Measurements from ENCODE around the gene GADD45GIP1.
"Not testable (repeated sequence)": the region's sequence is repeated elsewhere in the genome, so short reads cannot be mapped to it uniquely, and the experiment has no call there.

Gene GADD45GIP1

DNA sequence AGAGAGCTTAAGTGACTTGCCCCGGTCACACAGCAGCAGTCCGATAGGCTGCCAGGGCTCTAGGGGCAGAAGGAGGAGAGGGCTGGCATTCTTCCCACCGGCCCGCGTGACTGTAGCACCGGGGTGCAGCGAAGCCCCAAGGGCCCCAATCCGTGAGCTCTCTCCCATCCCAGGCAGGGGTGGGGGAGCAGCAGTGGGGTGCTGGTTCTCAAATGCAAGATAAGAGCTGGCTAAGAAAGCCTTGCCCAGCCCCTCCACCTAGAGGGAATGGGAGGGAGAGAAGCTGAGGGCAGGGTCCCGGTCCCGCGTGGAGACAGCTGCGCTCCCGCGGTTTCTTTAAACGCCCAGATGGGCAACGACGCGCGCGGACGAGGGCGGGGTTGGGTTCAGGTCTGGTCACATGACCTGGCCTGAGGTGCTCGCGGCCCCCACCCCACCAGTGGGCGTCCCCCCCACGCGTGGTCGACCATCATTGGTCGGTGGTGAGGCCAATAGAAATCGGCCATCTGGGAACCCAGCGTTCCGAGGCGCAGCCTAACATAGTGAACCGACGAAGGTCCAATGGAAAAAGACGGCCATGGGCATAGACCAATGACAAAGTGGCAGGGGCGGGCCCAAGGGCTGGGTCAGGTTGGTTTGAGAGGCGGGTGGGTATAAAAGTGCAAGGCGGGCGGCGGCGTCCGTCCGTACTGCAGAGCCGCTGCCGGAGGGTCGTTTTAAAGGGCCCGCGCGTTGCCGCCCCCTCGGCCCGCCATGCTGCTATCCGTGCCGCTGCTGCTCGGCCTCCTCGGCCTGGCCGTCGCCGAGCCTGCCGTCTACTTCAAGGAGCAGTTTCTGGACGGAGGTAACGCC is 18.9 kb downstream of the GADD45GIP1 start, which contains the start of gene CALR:
TSS of gene CALR (plus strand) at position 683 of the 852 bp plus-strand sequence. CDS start at position 754, 71 bp downstream.
- peak; percentile 98 for DNase-seq

DNA sequence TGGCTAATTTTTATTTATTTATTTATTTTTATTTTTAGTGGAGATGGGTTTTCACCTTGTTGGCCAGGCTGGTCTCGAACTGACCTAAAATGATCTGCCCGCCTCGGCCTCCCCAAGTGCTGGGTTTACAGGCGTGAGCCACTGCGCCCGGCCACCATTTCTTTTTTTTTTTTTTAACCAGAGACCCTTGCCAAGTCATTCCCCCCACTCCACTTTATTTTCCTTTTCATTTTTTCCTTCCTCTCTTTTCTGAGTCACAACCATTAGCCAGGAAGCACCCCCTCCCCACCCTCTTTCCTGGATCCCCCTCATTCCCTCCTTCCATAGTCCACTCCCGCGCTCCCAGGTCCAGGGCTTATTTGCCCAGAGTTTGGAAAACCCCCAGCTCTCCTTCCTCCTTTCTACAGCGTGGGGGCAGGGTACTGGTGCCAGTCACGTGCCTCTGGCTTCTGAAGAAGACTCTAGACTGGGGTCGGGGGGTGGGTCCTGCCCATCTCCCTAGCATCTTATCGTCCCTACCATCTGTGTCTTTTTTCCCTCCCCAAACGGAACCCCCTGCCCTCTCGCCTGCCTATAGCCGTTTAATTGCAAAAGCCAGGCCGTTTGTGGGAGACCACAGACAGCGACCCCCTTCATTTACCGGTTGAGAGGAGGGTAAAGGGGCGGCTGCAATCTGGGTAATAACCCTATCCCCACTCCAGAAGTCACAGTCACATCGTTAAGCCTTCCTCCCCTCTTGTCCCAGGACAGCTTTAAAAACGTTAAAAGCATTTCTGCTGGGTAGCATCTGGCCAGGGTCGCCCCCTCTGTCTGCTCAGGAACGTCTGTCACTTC is 19.7 kb downstream of the GADD45GIP1 start:
- DNase-seq, result no peak

DNA sequence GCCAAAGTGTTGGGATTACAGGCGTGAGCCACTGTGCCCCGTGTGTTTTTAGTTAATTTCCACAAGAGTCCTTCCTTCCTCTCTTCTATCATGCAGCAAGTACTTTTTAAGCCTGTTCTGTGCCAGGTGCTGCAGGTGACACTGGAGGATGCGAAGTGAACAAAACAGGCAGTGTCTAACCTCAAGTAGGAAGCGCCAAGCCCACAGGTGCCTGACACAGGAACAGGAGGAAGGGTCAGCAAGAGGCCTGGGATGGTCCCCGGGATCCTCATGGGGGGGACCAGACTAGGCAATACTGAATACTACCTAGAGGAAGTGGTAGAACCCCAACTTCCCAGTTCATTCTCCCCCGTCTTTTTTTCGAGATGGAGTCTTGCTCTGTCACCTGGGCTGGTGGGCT is 20.4 kb downstream of the GADD45GIP1 start:
- DNase-seq, result no peak

DNA sequence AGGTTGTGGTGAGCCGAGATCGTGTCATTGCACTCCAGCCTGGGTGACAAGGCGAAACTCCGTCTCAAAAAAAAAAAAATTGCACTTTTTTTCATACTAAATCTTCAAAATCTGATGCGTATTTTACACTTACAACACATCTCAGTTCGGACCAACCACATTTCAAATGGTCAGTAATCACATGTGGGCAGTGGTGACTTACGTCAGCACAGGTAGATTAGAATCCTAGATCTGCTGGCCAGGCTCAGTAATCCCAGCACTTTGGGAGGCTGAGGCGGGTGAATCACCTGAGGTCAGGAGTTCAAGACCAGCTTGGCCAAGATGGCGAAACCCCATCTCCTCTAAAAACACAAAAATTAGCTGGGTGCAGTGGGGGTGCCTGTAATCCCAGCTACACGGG is 22.0 kb downstream of the GADD45GIP1 start:
- DNase-seq, result no peak

DNA sequence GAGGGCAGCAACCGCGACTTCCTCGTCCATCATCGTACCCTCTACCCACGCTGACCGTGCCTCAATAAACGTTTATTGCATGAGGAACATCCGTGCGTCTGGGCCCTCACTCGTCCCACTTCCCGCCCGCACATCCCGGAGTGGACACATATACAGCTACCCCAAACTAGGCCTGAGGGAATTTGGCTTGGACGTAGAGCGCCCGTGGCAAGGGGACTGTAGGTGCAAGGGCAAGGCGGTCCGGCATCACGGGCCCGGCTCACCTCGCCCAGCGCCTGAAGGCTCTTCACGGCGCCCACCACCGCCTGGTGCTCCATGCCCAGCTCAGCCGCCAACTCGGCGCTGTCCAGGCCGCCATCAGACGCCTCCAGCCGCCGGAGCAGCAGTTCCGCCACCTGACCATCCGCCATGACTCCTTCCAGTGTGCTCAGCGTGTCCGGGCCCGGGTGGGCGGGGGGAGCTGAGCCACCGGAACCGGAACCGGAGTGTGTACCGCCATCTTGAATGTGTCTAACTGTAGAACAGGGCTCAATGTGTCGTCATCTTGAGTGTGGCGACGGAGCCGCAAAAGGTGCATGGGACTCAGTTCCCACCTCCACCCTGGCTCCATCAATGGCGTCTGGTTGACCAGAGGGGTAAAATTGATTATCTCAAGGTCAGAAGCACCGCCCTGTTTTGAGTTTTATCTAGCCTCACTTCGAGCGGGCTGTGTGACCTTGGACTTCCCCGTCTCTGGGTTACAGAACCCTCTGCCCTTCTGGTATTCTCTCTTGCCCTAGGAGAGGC is 23.5 kb downstream of the GADD45GIP1 start, which contains the start of gene FARSA:
TSS of gene FARSA (minus strand) at position 425 of the 786 bp plus-strand sequence. CDS start at position 410, 15 bp downstream.
- peak; percentile 84 for DNase-seq

DNA sequence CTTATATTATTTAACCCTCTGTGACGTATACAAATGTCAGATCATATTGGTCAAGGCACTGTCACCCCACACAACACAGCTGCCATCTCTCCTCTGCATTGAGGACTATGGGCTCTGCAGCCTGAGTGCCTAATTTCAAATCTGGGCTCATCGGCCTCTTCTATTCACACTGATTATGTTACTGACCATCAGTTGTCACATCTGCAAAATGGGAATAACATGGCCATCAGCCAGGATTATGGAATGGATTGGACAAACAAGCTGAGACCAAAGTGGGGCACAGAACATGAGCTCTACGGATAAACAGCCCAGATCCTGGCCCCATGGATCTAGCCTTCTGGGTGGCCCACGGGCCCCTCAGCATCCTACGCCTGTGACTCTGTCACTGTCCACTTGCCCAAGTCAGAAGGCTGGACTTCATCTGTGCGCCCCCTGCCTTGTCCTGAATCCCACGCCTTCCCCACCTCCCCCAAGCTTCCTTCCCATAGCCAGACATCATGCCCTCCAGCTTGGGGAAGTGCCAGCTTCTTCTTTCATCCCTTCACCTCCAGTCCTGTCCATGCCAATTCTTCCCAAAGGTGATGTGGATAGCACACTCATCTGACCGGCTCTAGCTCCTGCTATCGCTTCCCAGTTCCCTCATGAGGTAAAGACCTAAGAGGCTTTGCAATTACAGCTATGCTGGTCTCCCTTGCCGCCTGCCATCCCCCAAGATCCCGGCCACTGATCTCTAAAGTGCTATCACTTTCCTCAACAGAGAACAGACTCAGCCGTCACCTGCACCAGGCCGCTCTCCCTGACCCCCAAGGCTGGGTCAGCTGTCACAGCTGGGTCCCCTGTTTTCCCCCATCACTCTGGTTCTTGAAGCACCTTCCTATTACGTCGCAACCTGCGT is 24.4 kb downstream of the GADD45GIP1 start:
- no peak for DNase-seq

DNA sequence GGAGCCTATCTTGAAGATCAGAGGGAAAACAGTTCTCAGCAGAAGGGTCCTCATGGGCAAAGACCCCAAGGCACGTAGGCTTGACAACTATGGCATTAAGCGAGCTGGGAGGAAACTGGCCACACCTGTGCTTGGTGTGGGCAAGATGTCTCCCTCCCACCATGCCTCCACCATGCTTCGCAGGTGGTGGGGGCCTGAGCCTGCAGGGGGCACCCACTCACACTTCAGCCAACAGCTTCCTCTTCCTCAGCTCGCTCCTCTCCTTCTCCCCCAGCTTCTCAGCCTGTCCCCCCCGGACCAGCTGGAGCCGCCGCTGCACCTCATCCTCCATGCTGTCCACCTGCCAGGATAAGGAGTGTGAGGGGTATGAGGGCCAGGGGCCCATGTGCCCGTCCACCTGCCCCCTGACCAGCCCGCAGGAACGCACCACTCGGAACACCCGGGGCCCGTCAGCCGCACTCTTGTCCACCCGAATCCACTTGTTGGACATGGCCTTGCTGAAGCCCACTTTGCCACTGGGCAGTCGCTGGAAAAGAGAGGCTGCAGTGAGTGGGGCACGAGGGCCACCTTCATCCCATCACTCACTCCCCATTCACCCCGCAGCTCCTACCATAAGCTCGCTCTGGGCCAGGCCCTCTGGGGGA is 26.9 kb downstream of the GADD45GIP1 start:
- DNase-seq, result no peak

DNA sequence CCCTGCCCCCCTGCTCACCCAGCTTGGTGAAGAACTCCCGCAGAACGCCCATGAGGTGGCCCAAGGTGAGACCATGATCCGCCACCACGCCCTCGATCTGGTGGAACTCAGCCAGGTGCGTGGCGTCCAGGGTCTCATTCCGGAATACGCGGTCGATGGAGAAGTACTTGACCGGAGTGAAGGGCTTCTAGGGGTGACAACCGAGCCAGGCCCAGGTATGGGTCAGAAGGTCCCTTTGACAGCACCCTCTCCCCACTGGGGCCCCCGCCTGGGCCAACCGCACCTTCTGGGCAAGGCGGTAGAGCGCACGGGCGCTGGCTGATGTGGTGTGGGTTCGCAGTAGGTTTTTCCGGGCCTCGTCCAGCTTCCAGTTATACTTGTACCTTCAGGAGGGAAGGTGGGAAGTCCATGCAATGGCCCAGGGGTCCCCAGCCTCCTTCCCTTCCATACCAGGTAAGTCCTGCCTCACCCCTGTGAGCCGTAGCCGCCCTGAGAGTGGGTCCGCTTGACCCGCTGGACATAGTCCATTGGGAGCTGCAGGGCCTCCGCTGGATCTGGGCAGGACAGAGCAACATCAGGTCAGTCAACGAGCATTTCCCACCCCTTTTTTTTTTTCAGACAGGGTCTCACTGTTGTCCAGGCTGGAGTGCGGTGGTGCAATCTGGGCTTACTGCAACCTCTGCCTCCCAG is 32.3 kb downstream of the GADD45GIP1 start:
- no peak for DNase-seq

DNA sequence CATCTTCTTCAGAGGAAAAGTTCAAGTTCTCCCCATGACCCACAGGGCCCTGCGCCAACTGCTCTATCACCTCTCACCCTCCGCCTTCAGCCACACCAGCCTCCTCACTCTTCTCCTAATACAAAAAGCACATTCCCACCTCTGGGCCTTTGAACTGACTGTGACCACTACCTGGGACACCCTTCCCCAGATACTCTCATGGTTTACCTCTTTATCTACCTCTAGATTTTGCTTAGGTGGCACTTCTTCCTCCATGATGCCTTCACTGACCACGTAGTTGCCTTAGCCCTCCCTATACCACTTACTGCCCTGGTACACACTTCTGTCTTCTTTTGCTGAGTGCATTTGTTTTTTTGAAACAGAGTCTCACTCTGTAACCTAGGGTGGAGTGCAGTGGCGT is 34.1 kb downstream of the GADD45GIP1 start:
- no peak for DNase-seq

DNA sequence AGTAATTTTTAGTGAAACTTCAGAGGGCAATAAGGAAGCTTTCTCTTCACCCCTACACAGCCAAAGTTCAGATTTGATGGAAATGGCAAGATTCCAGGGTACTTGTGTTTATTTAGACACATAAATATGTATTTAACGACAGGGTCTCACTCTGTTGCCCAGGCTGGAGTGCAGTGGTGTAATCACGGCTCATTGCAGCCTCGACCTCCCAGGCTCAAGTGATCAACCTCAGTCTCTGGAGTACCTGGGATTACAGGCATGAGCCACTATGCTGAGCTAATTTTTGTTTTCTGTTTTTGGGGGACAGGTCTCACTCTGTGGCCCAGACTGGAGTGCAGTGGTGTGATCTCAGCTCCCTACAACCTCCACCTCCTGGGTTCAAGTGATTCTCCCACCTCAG is 36.0 kb downstream of the GADD45GIP1 start:
- no peak for DNase-seq

DNA sequence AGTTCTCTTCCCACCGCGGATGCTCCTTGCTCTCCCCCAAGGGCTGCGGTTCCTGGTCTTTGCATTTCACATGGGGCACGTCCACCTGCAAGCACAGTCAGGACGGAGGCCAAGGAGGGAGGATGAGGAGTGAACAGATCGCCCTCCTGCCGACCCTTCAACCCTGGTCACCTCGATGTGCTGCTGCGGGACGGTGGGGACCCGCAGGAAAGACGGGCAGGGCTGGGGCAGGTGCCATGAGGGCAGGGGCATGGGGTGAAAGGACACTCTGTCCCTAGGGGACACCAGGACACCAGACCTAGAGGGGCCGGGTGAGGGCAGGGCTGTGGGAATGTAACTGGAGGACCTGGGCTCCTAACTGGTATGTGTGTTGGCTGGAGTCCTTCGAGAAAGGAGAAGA is 38.8 kb downstream of the GADD45GIP1 start:
- no peak for DNase-seq

DNA sequence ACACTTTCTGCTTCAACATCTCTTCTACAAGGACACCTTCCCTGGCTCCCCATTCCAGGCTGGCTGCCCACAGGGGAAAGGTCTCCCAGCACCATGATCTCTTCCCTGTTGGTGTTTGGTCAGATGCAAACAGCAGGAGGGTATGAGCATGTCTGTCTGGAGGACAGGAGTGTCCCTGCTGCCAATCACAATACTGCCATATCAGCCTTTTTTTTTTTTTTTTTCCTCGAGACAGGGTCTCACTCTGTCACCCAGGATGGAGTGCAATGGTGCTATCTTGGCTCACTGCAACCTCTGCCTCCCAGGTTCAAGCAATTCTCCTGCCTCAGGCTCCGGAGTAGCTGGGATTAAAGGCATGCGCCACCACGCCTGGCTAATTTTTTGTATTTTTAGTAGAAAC is 41.2 kb downstream of the GADD45GIP1 start:
- not testable (repeated sequence) for DNase-seq

DNA sequence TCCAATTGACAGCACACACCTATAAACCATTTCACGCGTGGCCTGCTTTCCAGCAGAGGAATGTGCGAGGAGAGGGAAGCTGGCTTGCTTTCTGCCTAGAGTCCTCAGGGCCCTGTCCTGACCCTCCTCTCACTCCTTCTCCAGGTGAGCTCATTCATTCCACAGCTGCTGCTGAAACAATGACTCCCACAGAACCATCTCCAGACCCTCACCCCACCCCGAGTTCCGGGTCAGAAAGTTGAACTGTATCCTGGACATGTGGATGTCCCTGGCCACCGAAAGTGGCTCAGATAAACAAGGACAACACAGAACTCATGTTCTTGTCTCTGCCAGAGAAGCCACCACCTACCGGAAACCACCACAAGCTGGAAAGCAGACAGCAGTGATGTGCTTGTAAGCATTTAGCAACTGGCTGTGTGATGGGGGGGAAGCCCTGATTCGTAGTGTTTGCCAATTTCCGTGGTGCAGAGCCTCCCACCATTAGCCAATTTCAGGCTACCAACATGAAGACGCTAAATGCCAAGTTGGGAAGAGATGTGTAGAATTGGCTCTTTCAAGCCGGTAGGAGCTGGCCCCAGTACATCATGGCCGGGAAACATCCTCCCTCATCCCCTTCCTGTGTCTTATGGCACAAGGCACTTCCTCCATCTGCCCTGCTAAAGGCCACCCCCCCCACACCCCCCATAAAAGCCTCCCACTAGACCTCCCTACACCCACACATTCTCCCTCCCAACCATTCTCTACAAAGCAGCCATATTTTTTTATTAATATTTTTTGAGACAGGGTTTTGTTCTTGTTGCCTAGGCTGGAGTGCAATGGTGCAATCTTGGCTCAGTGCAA is 43.0 kb downstream of the GADD45GIP1 start:
- no peak for DNase-seq

DNA sequence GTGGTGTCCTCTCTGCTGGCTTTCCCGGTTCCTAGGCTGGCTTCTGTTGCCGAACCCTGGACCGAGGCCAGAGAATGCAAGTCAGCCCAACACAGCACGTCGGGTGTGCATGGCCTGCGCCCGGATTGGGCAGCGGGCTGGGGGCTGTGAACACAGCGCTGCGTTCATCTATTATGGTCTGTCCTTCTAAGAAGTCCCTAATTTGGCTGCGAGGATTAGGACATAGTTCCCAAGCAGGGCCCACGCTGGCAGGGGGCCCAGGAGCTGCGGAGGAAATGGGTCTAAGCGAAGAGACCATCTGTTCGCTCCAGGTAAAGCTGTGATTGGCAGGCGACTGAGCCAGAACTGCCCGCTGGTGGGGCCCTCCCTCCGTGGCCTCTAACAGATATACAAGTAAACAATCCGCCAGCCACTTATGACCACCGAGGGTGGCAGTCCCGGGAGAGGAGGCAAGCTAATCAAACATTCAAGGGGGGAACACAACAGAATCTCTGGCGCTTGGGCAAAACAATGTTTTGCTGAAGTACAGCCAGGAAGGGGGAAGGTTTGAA is 43.9 kb downstream of the GADD45GIP1 start:
- DNase-seq, result no peak

DNA sequence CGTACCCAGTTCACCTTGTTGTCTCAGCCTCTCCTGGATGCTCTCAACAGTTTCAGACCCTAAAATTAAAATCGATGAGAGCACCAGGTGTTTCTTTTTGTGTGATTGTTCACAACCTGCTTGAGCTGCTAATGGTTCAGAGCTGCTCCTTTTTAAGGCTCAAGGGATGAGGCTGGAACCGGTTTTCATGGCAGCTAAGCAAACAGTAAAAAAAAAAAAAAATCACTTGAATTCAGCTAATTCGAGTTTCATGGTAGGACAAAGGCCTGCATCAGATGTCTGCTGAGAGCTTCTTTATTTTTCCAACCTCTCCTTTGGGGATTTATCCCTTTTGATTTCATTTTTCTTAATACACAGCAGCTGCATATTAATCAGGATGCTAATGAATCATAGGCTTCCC is 44.5 kb downstream of the GADD45GIP1 start:
- DNase-seq, result no peak

DNA sequence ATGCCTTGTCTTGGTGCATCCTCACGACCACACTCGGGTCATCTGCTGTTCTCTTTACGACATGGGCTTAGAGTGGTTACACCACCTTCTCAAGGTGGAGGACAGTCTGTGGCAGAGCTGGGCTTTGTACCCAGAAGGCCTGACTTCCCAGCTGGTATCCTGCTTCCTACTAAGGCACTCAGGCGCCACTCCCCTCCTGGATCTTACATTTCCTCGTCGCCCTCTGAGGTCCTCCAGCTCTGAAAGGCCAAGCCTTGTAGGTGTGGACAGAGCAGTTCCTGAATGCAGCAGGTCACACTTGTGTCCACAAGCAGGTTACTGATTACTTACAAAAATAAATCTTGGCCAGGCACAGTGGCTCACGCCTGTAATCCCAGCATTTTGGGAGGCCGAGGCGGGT is 49.9 kb downstream of the GADD45GIP1 start:
- DNase-seq, result no peak

Measured in activated CD4-positive, CD25-positive, alpha-beta regulatory T cell treated with anti-CD3 and anti-CD28 coated beads, Interleukin-2, amount 50 U/mL, for 72 hours (primary cell).